NCI-H1694 (cell line): ENCODE measurements around the gene CMTM5.
"Not testable (repeated sequence)": the region's sequence is repeated elsewhere in the genome, so short reads cannot be mapped to it uniquely, and the experiment has no call there.

Experiments
- DNase-seq: peaks from one replicate; lab custom pipeline; 2025; lab: John Stamatoyannopoulos, UW

The CMTM5 gene

DNA sequence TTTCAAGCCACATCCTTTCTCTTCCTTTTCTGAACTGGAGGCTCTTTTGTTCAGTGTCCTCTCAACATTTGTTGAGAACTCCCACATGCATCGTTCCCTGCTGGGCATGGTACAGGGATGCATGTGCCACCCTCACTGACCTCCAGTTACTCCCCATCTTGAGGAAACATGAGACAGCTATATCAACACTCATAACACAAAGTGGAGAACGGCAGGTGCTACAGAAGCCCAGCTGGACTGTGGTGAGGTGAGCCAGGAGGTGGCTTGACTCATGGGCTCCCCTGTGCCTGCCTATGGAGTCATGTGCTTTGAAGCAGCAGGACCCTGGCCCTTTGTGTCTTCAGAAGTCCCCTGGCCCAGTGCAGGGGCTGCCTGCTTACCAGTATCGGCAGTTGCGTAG lies 21.5 kb downstream of the CMTM5 start:
- no peak for DNase-seq

- no peak for DNase-seq
These were observed 22.3 kb downstream of the CMTM5 start for GRCh38 chr14:23399136-23399535.

- DNase-seq, result no peak
These were observed 22.7 kb downstream of the CMTM5 start for GRCh38 chr14:23399591-23399990.

GRCh38 chr14:23400496-23401149 lies 23.8 kb downstream of the CMTM5 start:
- DNase-seq, result not testable (repeated sequence)

DNA sequence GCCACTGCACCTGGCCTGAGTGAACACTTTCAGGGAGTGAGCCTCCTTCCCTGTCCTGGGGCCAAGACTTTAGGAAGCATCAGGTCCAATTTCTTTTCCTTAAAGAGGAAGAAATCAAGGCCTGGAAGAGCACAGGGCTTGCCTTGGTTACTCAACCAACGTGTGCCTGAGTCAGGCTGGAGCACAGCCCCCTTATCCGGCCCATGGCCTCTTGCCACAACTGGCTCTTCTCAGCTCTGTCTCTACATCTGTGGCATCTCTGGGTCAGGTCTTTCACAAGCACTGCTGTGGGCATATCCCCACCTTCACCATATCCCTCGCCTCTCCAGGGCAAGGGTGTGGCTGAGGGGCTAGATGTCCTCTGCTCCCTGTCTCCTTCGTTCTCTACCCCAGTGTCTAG lies 24.4 kb downstream of the CMTM5 start:
- no peak for DNase-seq

- no peak for DNase-seq
These were observed 25.7 kb downstream of the CMTM5 start for GRCh38 chr14:23402296-23403138.

GRCh38 chr14:23403139-23403438 lies 26.2 kb downstream of the CMTM5 start:
- no peak for DNase-seq

DNA sequence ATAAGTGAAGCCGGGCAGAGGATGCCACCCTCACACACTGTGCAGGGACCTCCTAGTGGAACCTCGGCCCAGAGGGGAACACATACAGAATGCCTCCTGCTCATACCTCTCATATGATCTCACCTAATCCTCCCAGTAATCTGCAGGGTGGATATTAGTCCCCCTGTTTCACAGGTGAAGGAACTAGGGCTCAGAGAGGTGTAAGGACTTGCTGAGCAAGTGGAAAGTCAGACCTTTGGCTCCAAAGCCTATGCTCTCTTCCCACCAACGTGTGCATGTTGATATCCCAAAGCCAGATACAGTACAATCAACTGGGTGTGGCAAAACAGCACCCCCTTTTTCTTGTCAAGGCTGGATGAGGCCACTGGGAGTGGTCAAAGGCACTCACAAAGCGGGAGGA lies 27.1 kb downstream of the CMTM5 start:
- no peak for DNase-seq

DNA sequence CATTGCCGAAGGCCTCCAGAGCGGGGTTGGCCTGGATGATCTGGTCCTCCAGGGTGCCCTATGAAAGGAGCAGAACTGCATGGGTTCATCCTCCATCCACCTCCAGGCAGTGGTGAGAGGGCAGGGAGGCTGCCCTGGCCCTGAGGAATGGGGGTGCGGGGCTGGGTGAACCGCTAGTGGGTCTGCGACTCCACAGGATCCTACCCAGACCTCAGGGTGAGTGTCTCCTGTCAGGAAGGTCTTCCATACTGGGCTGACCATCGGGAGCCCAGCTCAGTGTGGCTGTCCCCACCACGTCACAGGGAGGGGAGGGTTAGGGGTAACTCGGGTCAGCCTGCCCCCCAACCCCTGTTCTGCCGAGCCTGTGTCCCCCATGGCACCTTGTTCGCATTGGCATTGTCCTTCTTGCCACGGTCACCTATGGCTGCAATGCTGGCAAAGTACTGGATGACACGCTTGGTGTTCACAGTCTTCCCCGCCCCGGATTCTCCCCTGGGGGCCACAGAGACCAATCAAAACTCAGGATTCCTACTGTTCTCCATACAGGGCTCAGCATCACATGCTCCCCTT lies 27.6 kb downstream of the CMTM5 start:
- no peak for DNase-seq

GRCh38 chr14:23405096-23405495 lies 28.2 kb downstream of the CMTM5 start:
- no peak for DNase-seq

DNA sequence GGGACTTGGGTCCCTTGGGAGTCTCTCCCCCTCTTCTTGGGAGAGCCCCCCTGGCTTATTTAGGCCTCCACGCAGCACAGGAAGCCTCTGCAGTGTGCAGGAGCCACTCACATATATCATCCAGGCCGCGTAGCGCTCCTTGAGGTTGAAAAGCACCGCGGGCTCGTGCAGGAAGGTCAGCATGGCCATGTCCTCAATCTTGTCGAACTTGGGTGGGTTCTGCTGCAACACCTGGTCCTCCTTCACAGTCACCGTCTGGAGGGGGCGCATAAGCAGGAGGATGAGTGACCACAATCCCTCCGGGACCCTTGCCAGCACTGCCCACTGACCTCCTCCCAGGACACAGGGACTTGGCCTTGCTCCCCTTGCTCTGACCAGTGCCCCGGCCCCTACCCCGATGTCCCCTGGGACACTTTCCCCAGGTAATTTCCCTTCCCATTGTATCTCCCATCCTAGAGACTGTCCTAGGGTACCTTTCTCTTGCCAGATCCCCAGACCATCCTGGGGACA lies 28.7 kb downstream of the CMTM5 start:
- DNase-seq, result no peak

GRCh38 chr14:23406244-23406643 lies 29.4 kb downstream of the CMTM5 start:
- DNase-seq, result peak; percentile 58

GRCh38 chr14:23406725-23407355 lies 30.0 kb downstream of the CMTM5 start:
- no peak for DNase-seq

DNA sequence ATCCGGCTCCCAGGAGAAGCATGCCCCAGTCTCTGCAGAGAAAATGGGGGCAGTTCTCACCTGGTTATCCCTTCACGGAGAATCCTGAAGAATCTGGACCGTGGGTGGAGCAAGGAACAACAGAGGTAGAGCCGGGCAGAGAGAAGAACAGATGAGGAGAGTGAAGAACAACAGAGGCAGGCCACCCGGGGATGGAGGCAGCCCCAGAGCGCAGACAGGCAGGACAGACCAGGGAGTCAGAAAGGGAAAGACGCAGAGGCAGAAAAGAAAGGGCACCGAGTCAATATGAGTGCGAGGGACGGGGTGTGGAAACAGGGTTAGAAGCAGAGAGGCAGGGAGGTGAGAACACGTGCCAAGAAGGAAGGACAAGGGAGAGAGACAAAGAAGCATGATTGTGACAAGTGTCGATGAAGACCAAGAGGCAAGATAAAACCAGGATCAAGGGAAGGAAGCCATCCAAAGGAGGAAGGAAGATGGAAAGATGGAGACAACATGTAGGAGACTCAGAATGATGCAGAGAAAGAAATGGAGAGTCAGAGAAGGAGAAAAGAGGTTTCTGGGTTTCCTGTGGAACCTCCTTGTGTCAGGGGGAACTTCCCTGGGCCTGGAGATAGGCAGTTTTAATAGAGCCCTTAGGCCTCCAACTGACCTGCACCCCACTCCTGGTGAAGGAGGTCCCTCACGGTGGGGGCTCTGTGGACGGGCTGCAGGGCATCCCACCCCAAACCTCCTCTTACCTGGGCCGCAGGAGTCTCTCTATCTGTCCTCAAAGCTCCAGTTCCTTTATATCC lies 30.9 kb downstream of the CMTM5 start, which contains the start of gene MYH6:
TSS of gene MYH6 (minus strand) at position 758 of the 791 bp plus-strand sequence. CDS start 1,050 bp downstream, outside the sequence.
- no peak for DNase-seq

DNA sequence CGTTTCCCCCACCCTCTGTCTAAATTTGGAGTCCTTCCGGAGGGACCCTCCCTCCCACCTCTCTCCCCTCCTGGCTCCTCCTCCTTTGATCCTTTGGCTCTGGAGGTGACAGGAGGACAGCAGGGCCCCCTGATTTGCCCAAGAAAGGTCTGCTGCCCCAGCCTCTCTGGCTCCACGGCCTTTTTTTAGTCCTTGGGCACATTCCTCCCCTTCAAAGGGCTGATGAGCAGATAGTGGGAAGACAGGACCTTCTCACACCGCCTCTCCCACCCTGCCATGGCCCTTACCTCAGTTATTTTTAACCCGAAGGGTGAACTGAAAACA lies 31.4 kb downstream of the CMTM5 start:
- no peak for DNase-seq

DNA sequence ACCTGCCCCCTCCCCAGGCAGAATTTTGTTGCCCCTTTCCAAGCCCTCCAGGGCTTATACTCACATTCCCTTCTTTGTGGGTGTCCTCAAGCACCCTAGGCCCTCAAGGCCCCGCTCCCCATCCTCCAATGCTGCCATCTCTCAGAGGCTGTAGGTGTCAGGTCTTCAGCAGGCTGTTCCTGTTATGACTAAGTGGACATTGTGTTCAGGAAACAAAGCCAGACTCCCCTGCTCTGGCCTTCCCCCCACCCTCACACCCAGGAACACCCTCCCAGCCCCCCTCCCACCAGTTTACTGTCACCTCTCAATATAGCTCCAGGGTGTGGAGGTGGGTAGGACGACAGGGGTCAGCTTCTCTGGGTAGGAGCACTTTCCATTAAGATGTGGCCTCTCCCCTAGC lies 32.6 kb downstream of the CMTM5 start:
- no peak for DNase-seq

GRCh38 chr14:23409966-23410635 lies 33.3 kb downstream of the CMTM5 start:
- no peak for DNase-seq

DNA sequence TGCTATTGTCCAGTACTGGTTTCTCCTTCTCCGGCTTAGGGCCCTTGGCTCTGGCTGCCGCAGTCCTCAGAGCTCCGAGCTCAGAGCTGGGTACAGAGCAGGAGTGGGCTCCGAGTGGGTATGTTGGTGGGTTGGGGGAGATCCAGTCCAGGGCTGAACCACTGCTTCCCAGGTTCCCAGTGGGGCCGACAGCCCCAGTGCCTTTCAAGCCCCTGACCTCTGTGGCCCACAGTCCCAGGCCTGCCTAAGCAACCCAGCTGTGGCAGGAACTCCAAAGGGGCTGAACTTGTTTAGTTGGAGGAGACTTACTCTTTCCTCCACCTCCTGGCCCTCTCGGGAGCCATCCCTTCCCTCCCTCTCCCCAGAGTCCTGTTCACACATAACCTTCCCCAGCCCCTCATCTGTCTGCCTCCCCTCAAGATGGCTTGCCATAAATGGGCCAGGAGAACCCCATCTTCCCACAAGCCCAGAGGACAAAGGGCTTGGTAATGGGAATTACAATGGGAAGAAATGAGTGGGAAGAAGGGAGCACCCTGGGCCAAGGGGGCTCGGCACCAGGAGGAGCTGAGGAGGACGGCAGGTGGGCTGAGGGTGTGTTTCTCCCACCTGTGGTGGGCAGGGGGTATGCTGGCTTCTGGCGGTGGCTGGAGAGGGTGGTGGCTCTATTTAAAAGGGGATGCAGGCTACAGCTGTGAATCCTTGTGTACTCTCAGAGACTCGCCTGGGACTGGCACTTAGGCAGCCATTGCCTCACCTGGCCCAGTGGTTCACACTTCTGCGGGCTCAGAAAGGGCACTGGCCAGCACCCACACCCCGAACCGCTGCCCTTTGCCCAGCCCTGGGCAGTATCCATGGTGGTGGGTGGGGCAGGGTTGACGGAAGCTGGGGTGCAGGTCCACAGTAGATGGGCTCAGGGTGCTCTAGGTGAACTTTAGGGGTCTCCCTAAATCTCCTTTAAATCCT lies 35.0 kb downstream of the CMTM5 start:
- DNase-seq, result no peak

- DNase-seq, result no peak
These were observed 36.8 kb downstream of the CMTM5 start for GRCh38 chr14:23413681-23414080.

GRCh38 chr14:23414254-23414653 lies 37.4 kb downstream of the CMTM5 start:
- DNase-seq, result no peak
